Activated CD8-positive, alpha-beta T cell treated with anti-CD3 and anti-CD28 coated beads, Interleukin-2, amount 10 ng/mL, durations not matched to agents 7 days and 5 days (primary cell): ENCODE measurements around the gene REEP2. TPM values are rescaled to one million over a fixed set of nuclear protein-coding genes. Genes with fewer than 3 reads are reported as not detected.
"Not testable (repeated sequence)": the region's sequence is repeated elsewhere in the genome, so short reads cannot be mapped to it uniquely, and the experiment has no call there.

Experiments used
- ATAC-seq: fragments of 150-1000 bp; cut with Tn5 transposase; one replicate; pipeline ENCODE4 v1.10.0; 2021; ENCODE audit warnings: moderate library complexity
- CTCF ChIA-PET: fragments of 350-600 bp; sonication (Branson Sonifier 250); formaldehyde crosslinking; loops from one replicate; lab custom pipeline; 2021; ENCODE audit warnings: antibody characterized with exemption; lab: Charles Lee
- POLR2A ChIA-PET: fragments of 350-600 bp; sonication (Branson Sonifier 250); formaldehyde crosslinking; loops from one replicate; lab custom pipeline; 2021; ENCODE audit warnings: antibody characterized with exemption; lab: Charles Lee
- DNase-seq: peaks from one replicate; pipeline ENCODE4 v3.0.0-alpha.2; 2020
- H3K27ac Mint-ChIP-seq: one replicate; pipeline ENCODE4 v1.8.0; 2021; ENCODE audit warnings: mild to moderate bottlenecking, mixed read lengths
- H3K27me3 Mint-ChIP-seq: one replicate; pipeline ENCODE4 v1.8.0; 2021; ENCODE audit warnings: low read depth, mixed read lengths
- H3K36me3 Mint-ChIP-seq: one replicate; pipeline ENCODE4 v1.8.0; 2021; ENCODE audit warnings: low read depth, mixed read lengths
- H3K4me1 Mint-ChIP-seq: one replicate; pipeline ENCODE4 v1.8.0; 2021; ENCODE audit warnings: low read depth, mixed read lengths
- H3K4me3 Mint-ChIP-seq: one replicate; pipeline ENCODE4 v1.8.0; 2021; ENCODE audit warnings: mild to moderate bottlenecking, mixed read lengths
- H3K9me3 Mint-ChIP-seq: one replicate; pipeline ENCODE4 v1.8.0; 2022; ENCODE audit warnings: mixed read lengths; ENCODE audit not compliant: insufficient read depth
- total RNA-seq, 2 experiments: library from RNA; stranded (reverse); gene quantifications; one replicate each; pipeline ENCODE4 v1.2.3, GENCODE V29; 2021

The REEP2 gene
- total RNA-seq, 2 experiments from 2014 or later, result 0.68 to 1.1 TPM

DNA sequence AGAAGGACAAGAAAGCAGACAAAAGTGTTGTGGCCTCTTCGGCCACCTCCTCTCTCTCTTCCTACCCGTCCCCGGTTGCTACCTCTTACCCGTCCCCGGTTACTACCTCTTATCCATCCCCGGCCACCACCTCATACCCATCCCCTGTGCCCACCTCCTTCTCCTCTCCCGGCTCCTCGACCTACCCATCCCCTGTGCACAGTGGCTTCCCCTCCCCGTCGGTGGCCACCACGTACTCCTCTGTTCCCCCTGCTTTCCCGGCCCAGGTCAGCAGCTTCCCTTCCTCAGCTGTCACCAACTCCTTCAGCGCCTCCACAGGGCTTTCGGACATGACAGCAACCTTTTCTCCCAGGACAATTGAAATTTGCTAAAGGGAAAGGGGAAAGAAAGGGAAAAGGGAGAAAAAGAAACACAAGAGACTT lies 28.9 kb downstream of the REEP2 start:
- DNase-seq (no peak), ATAC-seq (no peak)
- peak overlapping the region; percentile 87 for H3K4me3 Mint-ChIP-seq
- H3K27ac Mint-ChIP-seq, result no peak overlapping the region
- peaks cover 22% of the 10 kb centered on the region for H3K4me1 Mint-ChIP-seq
- POLR2A ChIA-PET, result interaction anchor here (0.7 kb wide), 1 partner anchor 365 kb away, joined by 3 read pairs; no protein-coding TSS in a partner anchor
- peaks cover 24% of the 10 kb centered on the region for H3K27me3 Mint-ChIP-seq
- CTCF ChIA-PET, result interaction anchor here (1.3 kb wide), 1 partner anchor 35 kb away, joined by 3 read pairs; no protein-coding TSS in a partner anchor
- H3K36me3 Mint-ChIP-seq, result peaks cover 6% of the 10 kb centered on the region
- H3K9me3 Mint-ChIP-seq, result no peaks in the 10 kb centered on the region

DNA sequence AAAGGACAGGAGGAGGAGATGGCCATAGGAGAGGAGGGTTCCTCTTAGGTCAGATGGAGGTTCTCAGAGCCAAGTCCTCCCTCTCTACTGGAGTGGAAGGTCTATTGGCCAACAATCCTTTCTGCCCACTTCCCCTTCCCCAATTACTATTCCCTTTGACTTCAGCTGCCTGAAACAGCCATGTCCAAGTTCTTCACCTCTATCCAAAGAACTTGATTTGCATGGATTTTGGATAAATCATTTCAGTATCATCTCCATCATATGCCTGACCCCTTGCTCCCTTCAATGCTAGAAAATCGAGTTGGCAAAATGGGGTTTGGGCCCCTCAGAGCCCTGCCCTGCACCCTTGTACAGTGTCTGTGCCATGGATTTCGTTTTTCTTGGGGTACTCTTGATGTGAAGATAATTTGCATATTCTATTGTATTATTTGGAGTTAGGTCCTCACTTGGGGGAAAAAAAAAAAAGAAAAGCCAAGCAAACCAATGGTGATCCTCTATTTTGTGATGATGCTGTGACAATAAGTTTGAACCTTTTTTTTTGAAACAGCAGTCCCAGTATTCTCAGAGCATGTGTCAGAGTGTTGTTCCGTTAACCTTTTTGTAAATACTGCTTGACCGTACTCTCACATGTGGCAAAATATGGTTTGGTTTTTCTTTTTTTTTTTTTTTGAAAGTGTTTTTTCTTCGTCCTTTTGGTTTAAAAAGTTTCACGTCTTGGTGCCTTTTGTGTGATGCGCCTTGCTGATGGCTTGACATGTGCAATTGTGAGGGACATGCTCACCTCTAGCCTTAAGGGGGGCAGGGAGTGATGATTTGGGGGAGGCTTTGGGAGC lies 29.5 kb downstream of the REEP2 start:
- ChIA-PET POLR2A (no interaction called here), CTCF (interaction anchor here (1.3 kb wide), 1 partner anchor 35 kb away, joined by 3 read pairs; no protein-coding TSS in a partner anchor)

DNA sequence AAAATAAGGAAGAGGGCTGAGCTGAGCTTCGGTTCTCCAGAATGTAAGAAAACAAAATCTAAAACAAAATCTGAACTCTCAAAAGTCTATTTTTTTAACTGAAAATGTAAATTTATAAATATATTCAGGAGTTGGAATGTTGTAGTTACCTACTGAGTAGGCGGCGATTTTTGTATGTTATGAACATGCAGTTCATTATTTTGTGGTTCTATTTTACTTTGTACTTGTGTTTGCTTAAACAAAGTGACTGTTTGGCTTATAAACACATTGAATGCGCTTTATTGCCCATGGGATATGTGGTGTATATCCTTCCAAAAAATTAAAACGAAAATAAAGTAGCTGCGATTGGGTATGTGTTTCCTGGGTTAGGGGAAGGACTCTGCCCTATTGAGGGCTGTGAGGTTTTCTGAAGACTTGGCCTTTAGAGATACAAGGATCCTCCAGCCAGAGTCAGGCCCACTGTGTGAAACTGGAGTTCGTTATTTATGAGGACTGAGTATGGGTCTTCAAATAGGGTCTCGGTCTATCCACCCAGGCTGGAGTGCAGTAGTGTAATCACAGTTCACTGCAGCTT lies 30.2 kb downstream of the REEP2 start:
- Mint-ChIP-seq H3K36me3 (peaks cover 6% of the 10 kb centered on the region), H3K4me3 (no peak overlapping the region), H3K27me3 (peaks cover 30% of the 10 kb centered on the region), H3K27ac (no peak overlapping the region), H3K4me1 (peaks cover 18% of the 10 kb centered on the region), H3K9me3 (no peaks in the 10 kb centered on the region)
- ChIA-PET POLR2A (interaction anchor here (0.8 kb wide), 1 partner anchor 35 kb away, joined by 3 read pairs; no protein-coding TSS in a partner anchor), CTCF (no interaction called here)
- DNase-seq (no peak), ATAC-seq (no peak)

More for the DNA sequence above, 29.5 kb downstream of the REEP2 start:
- Mint-ChIP-seq H3K36me3 (peaks cover 6% of the 10 kb centered on the region), H3K27ac (no peak overlapping the region), H3K27me3 (peaks cover 26% of the 10 kb centered on the region), H3K9me3 (no peaks in the 10 kb centered on the region), H3K4me1 (peaks cover 21% of the 10 kb centered on the region), H3K4me3 (no peak overlapping the region)
- no peak for DNase-seq
- no peak for ATAC-seq

DNA sequence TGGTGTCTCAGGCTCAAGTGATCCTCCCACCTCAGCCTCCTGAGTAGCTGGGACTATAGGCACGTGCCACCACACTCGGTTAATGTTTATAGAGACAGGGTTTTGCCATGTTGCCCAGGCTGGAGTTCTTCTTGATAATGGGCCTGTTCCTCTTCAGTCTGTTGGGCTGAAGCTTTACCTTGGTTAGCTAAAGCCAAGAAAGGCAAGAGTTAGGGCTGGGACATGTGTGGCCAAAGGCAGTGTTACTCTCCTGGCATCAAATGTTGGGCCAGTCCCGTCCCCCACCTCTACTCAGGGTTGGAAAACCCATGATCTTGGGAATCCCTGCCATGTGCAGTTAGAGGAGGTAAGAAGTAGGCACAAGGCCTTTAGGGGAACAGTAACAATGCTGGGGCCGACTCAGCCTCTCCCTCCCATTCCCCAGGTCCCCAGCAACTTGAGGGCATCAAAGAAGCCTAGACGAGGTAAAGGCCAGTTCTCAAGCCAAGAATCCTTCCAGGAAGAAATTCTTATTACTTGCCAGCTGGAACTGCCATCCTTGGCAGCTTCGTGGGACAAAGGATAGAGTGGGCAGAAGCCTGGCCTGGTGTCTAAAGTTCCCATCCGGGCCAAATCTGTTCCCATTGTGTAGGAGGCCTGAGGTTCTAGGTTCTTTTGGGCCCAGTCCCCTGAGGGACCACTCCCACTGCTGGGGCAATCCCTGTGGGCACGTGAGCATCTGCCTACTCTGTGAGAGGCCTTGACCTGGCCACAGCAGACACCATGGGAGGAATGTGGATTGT lies 30.9 kb downstream of the REEP2 start:
- no peak overlapping the region for H3K4me3 Mint-ChIP-seq
- H3K27ac Mint-ChIP-seq, result no peak overlapping the region
- ATAC-seq (no peak), DNase-seq (no peak)
- H3K4me1 Mint-ChIP-seq, result peaks cover 18% of the 10 kb centered on the region
- CTCF ChIA-PET, result no interaction called here
- peaks cover 6% of the 10 kb centered on the region for H3K36me3 Mint-ChIP-seq
- POLR2A ChIA-PET, result interaction anchor here (0.8 to 1.0 kb wide), 2 partner anchors 11 to 34 kb away, joined by 3 read pairs; no protein-coding TSS in a partner anchor
- H3K27me3 Mint-ChIP-seq, result peaks cover 33% of the 10 kb centered on the region
- H3K9me3 Mint-ChIP-seq, result no peaks in the 10 kb centered on the region

DNA sequence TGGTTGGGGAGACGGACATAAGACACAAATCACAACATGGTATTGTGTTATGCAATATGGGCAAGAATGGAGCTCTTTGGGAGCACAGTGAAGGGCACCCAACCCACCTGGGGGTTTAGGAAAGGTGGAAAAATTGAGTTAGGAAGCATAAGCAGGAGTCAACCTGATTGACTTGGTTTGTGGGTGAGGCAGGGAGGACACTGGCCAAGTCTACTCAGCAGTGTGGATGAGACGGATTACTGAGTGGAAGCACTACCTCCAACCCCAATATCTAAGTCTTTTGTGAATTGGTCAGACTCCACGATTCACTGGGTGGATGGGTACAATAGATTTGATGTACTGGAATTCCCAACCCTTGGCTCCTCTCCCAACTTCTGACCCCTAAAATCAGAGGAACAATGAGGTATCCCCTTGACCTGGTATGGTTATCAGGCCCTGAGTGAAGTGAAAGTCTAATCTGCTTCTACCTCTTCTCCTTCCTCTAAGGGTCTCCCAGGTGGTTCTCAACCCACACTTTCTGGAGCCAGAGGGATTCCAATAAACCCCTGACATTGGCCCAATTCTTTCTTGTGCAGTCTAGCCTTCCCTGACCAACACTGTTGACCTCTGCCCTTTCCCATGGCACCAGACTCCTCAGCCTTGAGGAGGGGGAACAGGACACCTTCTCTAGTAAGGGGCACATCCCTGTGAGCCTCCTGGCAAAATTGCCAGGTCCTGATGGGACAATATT lies 31.6 kb downstream of the REEP2 start:
- ChIA-PET POLR2A (interaction anchor here (1.0 kb wide), 1 partner anchor 11 kb away, joined by 3 read pairs; no protein-coding TSS in a partner anchor), CTCF (no interaction called here)
- DNase-seq (no peak), ATAC-seq (no peak)
- Mint-ChIP-seq H3K4me1 (peaks cover 18% of the 10 kb centered on the region), H3K4me3 (no peak overlapping the region), H3K36me3 (peaks cover 6% of the 10 kb centered on the region), H3K27ac (no peak overlapping the region), H3K9me3 (no peaks in the 10 kb centered on the region), H3K27me3 (peaks cover 38% of the 10 kb centered on the region)

DNA sequence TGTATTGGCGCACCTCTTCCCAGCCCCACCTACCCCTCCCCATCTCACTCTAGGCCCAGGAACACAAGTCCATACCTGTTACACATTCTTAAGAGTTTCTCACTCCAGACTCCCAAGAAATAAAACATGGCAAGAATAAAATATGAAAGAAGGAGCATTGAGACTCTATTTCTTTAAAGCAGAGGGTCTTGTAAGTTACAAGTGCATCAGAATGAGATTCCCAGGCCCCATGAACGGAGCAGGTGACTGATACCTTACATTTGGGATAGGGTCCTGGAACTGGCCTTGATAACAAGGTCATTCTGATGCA lies 32.1 kb downstream of the REEP2 start:
- peaks cover 18% of the 10 kb centered on the region for H3K4me1 Mint-ChIP-seq
- ChIA-PET POLR2A (no interaction called here), CTCF (no interaction called here)
- no peak overlapping the region for H3K4me3 Mint-ChIP-seq
- H3K27me3 Mint-ChIP-seq, result peaks cover 38% of the 10 kb centered on the region
- no peak for ATAC-seq
- H3K27ac Mint-ChIP-seq, result no peak overlapping the region
- no peak for DNase-seq
- peaks cover 6% of the 10 kb centered on the region for H3K36me3 Mint-ChIP-seq
- H3K9me3 Mint-ChIP-seq, result no peaks in the 10 kb centered on the region

DNA sequence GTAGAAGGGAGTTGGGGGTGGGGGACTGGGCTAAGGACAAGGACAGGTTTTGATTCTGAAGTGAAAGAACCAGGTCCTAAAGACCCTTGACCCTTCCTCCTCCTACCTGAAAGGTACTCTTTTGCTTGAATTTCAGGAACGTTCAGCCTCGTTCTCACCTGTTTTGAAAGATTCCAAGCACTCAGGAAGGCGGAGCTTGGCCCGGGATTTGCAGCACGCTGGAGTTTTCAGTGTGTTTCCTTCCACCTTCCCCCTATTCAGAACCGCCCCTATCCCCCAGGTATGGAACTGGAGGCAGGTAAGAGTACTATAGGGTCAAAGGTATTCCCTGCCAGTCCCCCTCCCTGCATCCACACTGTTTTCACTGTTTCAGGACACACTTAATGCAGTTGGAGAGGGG lies 33.5 kb downstream of the REEP2 start:
- Mint-ChIP-seq H3K27me3 (peaks cover 32% of the 10 kb centered on the region), H3K9me3 (no peaks in the 10 kb centered on the region), H3K4me3 (no peak overlapping the region), H3K27ac (no peak overlapping the region), H3K4me1 (peaks cover 6% of the 10 kb centered on the region), H3K36me3 (peaks cover 2% of the 10 kb centered on the region)
- ChIA-PET CTCF (interaction anchor here (0.6 to 2.1 kb wide), 2 partner anchors 32 to 250 kb away, joined by 4 to 7 read pairs; no protein-coding TSS in a partner anchor), POLR2A (no interaction called here)
- ATAC-seq (no peak), DNase-seq (no peak)

DNA sequence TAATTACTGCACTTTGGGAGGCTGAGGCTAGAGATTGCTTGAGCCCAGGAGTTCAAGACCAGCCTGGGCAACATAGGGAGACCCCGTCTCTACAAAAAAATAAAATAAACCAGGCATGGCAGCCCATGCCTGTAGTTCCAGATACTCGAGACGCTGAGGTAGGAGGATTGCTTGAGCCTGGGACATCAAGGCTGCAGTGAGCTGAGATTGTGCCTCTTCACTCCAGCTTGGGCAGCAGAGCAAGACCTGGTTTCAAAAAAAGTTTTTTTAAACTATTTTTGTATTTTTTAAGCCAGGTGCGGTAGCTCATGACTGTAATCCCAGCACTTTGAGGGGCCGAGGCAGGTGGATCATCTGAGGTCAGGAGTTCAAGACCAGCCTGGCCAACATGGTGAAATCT lies 34.3 kb downstream of the REEP2 start:
- H3K36me3 Mint-ChIP-seq, H3K9me3 Mint-ChIP-seq, H3K4me1 Mint-ChIP-seq, H3K27ac Mint-ChIP-seq, ATAC-seq, H3K4me3 Mint-ChIP-seq, DNase-seq: not testable (repeated sequence)
- CTCF ChIA-PET, result interaction anchor here (0.9 to 2.1 kb wide), 2 partner anchors 8 to 31 kb away, joined by 3 to 7 read pairs; partner anchors contain the start of gene EGR1
- POLR2A ChIA-PET, result interaction anchor here (1.2 kb wide), 1 partner anchor 8 kb away, joined by 4 read pairs; the partner anchor contains the start of gene EGR1
- peaks cover 24% of the 10 kb centered on the region for H3K27me3 Mint-ChIP-seq

DNA sequence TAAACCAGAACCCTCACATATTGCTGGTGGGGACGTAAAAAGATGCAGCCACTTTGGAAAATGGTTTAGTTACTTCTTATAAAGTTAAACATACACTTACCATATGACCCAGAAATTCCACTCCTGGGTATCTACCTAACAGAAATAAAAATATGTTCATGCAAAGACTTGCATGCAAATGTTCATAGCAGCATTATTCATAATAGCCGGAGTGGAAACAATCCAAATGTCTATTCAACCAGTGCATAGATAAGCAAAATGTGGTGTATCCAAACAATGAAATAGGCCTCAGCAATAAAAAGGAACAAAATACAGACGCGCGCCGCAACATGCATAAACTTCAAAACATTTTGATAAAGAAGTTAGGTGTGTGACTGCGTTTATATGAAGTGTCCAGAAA lies 38.1 kb downstream of the REEP2 start:
- H3K9me3 Mint-ChIP-seq, result no peaks in the 10 kb centered on the region
- ATAC-seq (no peak), DNase-seq (no peak)
- no peak overlapping the region for H3K27ac Mint-ChIP-seq
- POLR2A ChIA-PET, result no interaction called here
- H3K4me3 Mint-ChIP-seq, result no peak overlapping the region
- peaks cover 28% of the 10 kb centered on the region for H3K27me3 Mint-ChIP-seq
- CTCF ChIA-PET, result no interaction called here
- H3K36me3 Mint-ChIP-seq, result no peaks in the 10 kb centered on the region
- H3K4me1 Mint-ChIP-seq, result no peaks in the 10 kb centered on the region

DNA sequence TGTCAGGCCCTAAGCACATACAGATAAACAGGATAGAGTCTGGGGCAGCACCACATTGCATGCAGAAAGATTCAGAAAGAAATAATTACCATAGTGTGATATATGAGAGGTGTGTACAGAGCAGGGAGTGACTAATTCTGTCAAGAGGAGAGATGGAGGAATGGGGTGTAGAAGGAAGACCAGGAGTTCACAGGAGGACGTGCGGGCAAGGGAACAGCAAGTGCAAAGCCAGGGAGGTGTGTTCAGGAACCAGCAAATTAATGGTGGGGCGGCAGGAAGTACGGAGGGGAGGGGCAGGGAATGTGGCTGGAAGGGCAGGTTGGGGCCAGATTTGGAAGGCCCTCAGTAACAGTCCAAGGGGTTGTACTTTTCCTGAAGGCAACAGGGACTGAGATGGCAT lies 43.8 kb downstream of the REEP2 start:
- ATAC-seq (no peak), DNase-seq (no peak)
- Mint-ChIP-seq H3K27ac (no peak overlapping the region), H3K36me3 (no peaks in the 10 kb centered on the region), H3K9me3 (no peaks in the 10 kb centered on the region), H3K27me3 (peaks cover 14% of the 10 kb centered on the region), H3K4me1 (no peaks in the 10 kb centered on the region), H3K4me3 (no peak overlapping the region)
- CTCF ChIA-PET, result interaction anchor here (2.2 kb wide), 1 partner anchor 17 kb away, joined by 7 read pairs; the partner anchor contains the start of gene EGR1
- POLR2A ChIA-PET, result interaction anchor here (1.4 kb wide), 1 partner anchor 18 kb away, joined by 3 read pairs; the partner anchor contains the start of gene EGR1

DNA sequence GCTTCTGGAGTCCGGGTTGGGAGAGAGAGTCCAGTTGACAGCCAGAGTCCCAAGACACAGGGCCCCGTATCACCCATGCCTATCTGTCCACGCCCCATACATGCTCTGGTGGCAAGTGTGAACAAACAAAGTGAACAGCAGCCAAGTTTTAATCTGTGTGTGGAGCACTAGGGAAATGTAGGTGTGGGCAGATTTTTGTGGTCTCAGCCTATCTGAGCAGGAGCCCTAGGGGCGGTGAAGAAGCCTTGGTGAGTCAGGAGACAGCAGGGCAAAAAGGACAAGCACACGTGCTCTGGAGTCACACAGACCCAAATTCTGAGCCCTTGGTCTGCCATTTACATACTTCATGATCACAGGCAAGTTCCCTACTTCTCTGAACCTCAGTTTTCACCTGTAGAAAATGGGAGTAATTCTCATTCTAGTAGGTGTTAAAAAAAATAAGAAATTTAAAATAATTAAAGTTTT lies 49.7 kb downstream of the REEP2 start:
- ChIA-PET POLR2A (no interaction called here), CTCF (no interaction called here)
- peaks cover 31% of the 10 kb centered on the region for H3K27me3 Mint-ChIP-seq
- H3K9me3 Mint-ChIP-seq, result no peaks in the 10 kb centered on the region
- H3K27ac Mint-ChIP-seq, result no peak overlapping the region
- DNase-seq, result no peak
- no peak for ATAC-seq
- H3K4me1 Mint-ChIP-seq, result peaks cover 11% of the 10 kb centered on the region
- H3K4me3 Mint-ChIP-seq, result no peak overlapping the region
- no peaks in the 10 kb centered on the region for H3K36me3 Mint-ChIP-seq
